ENCODE results near the gene ITPR1.

GRCh38 chr3:4514916-4515315, 21.8 kb downstream of the ITPR1 start:
- TF ChIP-seq EZH2 (IDR thresholded peaks at IDR 0.05) (no peak), POLR2AphosphoS5 (IDR thresholded peaks at IDR 0.05; ENCODE audit: borderline replicate concordance, low read depth, low read length) (no peak)

Data from SK-N-MC (cell line).